NCI-H2171 treated with DMSO at 0.1 percent for 48 hours (cell line): ENCODE results near the gene TMEM229B.
"Not testable (repeated sequence)": the region's sequence is repeated elsewhere in the genome, so short reads cannot be mapped to it uniquely, and the experiment has no call there.

Experiments
- DNase-seq: peaks from one replicate; lab custom pipeline; 2025; lab: John Stamatoyannopoulos, UW

TMEM229B gene

DNA sequence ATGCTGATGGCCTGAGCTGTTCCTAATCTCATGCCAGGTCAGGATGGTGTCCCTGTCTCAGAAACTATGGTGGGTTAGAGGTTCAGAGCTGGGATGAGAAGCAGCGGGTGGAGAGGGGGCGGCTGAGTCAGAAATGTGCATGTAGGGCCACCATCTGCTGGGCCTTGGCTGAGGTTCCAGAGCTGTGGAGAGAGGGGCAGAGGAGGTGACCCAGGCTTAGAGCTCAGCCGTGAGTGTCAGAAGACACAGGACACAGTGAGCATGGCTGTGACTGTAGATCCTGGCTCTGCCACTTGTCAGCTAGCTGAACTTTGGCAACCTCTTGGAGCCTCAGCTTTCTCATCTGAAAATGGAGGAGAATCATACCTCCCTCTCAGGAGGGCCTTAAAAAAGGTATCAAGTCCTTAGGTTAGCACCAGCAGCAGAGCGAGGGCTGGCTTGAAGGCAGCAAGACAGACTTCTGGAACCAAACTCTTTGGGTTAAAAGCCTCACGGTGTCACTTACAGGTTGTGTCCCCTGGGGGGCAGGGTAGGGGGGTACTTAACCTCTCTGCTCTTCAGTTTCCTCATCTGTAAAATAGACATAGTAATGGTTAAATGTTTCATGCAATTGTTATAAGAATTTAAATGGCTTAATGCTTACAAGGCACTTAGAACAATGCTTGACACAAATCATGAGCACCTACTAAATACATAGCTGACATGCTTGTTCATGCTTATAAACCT is 34.8 kb downstream of the TMEM229B start:
- no peak for DNase-seq

DNA sequence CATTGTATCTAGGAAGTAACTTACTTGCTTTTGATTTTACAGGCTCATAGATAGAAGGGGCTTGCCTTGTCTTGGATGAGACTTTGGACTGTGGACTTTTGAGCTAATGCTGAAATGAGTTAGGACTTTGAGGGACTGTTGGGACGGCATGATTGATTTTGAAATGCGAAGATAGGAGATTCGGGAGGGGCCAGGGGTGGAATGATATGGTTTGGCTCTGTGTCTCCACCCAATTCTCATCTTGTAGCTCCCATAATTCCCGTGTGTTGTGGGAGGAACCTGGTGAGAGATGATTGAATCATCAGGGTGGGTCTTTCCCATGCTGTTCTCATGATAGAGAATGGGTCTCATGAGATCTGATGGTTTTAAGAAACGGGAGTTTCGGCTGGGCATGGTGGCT is 36.9 kb downstream of the TMEM229B start:
- DNase-seq = not testable (repeated sequence)

DNA sequence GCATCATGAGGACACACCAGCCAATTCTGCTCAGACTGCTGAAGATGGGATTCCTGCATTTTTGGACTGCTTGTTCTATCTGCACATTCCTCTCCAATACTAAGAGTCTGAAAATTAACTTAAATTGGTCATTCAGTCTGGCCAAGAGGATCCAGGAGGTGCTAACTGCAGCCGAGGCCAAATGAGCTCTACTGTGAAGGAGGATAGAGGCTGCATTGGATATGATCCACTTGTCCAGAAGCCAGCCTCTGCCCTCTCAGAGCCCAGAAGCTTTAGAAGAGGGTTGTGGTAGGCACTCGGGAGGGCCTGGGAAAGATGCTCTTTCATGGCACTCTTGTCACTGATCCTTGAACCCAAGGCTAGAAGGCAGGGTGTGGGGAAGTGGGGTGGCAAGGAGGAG is 39.4 kb downstream of the TMEM229B start:
- no peak for DNase-seq

DNA sequence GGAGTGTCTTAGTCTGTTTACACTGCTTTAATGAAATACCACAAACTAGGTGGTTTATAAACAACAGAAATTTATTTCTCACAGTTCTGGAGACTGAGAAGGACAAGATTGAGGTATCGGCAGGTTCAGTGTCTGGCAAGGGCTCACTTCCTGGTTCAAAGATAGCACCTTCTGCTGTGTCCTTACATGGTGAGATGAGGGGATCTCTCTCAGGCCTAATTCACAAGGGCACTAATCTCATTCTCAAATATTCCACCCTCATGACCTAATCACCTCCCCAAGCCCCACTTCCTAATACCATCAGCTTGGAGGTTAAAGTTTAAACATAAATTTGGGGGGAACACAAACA is 41.5 kb downstream of the TMEM229B start:
- DNase-seq = no peak

DNA sequence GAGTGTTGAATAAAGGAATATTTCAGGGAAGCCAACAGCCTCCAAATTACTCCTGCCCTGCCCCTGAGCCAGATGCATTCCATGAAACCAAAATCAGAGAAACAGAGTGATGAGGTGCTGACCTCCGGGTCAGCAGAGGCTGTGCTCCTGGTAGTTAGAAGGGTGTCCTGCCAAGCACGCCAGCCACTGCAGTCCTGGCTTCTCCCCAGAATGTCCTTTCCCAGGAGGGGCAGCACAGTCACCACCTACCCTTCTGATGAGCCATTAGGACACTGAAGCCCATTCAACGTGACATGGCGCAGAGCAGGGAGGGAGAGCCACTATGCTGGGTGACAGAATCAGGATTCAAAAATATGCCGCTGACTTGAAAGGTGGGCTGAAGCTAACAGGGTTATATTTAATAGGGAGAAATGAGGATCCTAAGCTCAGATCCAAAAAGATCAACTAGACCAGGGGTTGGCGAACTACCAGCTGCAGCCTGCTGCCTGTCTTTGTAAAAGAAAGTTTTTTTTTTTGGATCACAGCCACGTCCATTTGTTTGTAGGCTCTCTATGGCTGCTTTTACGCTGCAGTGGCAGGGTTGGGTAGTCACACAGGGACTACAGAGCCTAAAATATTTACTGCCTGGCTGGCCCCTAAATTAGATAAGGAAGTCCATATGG is 42.0 kb downstream of the TMEM229B start:
- DNase-seq = peak; percentile 73

DNA sequence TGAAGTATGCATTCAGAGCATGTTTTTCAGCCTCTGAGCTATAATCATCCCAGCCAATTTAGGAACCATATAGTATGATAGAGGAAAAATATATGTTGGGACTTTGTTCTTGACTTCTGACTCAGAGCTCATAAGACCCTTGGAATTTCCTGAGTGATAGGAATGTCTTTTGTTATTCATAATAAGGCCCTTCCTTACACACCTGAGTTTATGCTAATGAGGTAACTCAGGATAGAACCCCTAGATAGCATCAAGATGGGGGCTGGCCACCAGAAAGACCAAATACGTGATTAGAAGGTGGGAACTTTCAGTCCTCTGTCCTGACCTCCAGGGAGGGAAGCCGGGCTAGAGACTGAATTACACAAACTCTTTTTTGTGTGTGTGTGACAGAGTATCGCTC is 44.1 kb downstream of the TMEM229B start:
- no peak for DNase-seq

DNA sequence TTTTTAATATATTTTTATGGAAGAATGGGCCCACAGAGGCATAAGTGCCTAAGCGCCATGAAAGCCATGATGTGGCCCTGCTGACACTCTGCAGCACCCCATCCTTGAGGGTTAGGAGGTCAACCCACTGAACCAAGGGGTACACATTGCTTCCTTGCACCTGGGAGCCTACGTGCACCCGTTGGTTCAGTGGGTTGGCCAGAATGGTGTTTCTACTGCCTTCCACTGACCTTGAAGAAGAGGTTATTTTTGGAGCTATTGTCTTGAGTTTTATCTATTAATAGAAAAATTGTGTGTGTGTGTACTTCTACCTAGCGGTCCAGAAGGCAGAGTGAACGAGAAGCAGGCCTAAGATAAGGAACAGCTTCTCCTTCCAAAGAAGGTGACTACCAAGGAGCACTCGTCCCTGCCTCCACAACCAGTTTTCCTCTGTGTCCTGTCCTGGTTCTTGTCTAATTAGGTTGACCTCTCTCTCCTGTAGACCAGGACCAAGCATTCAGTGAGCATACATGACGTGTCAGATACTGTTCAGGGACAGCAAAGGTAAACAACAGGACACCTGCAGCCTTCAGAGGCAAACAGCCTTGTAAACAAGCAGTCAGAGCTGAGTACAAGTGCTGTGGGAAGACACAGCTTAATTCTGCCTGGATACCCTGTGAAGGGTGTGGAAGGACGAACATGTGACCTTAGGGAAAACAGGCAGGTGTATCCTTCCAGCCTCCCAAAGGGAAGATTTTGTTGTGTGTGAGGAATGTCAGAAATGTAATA is 46.2 kb downstream of the TMEM229B start:
- peak; percentile 19 for DNase-seq

DNA sequence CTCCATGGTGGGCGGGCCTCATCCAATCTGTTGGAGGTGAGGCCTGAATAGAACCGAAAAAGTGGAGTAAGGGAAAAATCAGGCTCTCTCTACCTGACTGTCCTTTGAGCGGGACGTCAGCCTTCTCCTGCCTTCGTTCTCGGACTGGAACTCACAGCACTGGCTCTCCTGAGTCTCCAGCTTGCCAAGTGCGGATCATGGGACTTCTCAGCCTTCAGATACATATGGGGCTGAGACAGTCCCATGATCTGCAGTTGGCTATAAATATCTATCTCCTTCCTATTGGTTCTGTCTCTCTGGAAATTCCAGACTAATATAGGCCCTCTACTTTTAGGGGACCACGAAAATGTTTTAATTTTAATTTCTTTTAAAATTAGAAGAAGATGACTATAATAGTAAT is 46.8 kb downstream of the TMEM229B start:
- no peak for DNase-seq

DNA sequence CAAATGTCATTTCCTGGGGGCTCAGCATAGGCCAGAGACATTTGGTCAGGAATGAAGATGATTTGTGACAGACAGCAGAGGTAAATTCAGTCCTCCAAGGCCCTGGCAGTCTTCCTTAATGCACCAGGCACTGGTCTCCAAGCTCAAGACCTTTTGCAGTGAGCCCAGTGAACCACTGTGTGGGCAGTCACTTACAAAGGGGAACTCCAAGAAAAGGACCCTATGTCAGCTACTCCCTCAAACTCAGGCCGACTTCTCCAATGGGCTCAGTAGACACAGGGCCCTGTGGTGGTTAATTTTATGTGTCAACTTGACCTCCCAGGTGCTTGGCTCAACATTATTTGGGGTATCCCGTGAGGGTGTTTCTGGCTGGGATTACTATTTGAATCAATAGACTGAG is 47.3 kb downstream of the TMEM229B start:
- DNase-seq = no peak

DNA sequence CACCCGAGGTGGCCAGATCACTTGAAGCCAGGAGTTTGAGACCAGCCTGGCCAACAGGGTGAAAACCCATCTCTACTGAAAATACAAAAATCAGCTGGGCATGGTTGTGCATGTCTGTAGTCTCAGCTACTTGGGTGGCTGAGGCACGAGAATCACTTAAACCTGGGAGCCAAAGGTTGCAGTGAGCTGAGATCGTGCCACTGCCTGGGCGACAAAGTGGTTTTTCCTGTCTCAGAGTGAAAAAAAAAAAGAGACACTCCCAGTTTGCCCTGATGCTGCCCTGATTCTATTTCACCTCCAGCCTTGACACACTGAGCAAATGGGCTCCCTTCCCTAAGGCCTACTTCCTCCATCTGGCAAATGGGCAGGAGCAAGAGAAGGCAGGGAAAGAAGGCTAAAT is 48.0 kb downstream of the TMEM229B start:
- peak; percentile 79 for DNase-seq

DNA sequence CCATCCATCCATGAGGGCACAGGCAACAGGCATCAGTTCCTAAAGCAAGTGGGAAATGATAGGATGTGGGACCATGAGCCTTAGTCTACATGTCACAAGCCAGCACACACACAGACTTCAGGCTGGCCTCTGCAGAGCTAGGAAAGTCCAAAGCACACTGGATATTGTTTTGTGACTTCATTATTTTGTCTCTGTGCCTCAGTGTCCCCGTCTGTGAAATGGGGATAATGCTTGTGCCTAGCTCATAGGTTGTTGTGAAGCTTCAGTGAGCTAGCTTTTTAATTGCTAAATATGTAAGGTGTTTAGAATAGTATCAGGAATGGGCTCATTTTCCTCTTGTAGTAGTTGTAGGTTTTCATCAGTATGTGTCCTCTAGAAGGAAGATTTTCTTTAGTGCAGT is 49.6 kb downstream of the TMEM229B start:
- DNase-seq = no peak

DNA sequence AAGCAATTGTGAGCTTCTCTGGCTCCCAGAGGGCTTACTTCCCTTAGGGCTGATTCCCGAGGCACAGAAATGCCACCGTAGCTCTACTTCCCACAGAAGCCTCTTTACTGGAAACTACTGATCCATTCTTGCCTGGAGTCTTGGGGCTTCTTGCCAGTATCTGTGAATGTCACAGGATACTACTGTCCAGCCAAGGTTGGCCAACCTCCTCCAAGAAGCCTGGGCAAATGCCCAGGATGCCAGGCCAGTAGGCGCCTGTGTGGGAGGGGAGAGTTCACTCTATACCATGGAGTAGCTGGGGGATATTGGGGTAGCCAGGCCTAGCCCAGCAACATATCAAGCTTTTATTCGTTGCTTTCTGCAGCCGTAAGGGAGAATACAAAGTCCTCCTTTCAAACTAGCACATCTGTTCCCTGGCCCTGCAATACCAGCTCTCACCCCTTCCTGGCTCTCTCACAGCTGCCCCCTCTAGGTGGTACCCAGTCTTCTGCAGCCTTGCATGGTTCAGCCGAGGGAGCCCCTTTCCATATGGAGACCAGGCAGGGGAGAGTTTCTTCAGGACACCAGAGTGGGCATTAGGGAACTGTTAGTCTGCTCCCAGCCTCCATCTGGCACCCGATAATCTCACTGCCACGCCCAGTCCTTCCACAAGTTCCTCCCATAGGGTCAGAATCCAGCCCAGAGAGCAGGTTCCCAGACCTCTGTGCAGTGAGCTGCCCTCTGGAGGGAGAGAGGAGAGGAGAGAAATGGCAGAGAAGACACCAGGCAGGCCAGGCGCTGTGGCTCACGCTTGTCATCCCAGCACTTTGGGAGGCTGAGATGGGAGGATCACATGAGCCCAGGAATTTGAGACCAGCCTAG is 52.3 kb downstream of the TMEM229B start:
- DNase-seq = no peak

DNA sequence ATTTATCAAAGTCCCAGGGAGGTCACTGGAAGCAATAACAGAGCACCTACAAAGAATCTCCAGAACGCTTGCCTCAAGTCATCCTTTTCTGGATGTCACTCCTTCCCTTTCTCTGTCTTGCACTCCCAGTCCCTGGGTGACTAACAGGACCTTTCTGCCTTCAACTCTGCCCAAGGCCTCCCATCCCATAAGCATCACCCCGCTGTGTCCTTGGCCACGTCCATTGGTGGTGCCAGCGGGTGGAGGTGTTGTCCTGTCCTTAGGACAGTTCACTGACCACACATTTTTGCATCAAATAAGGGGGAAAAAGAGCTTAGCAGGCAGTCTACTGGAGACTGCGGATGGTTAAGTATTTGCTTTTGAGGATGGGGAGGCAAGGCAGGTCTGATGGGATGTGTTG is 52.9 kb downstream of the TMEM229B start:
- no peak for DNase-seq

DNA sequence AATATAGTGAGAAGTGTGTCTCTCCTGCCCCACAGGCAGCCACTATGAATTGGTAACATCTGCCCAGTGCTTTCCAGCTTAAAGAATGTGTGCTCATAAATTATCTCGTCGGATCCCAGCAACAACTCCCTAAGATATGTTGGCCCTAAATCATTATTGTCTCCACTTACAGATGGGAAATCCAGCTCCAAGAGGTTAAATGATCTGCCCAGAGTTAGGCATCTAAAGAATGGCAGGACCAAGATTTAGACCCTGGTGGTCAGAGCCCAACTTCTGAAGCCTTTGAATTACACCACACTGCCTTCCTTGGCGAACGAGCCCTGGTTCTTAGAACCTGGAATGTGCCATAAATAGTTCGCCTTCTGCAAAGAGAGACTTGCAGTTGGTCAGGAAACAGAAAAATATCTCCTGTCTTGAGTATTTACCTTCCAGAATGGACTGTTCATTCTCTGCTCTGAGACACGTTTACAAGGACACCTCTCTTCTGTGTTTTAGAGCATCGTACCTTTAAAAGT is 56.4 kb downstream of the TMEM229B start:
- no peak for DNase-seq

DNA sequence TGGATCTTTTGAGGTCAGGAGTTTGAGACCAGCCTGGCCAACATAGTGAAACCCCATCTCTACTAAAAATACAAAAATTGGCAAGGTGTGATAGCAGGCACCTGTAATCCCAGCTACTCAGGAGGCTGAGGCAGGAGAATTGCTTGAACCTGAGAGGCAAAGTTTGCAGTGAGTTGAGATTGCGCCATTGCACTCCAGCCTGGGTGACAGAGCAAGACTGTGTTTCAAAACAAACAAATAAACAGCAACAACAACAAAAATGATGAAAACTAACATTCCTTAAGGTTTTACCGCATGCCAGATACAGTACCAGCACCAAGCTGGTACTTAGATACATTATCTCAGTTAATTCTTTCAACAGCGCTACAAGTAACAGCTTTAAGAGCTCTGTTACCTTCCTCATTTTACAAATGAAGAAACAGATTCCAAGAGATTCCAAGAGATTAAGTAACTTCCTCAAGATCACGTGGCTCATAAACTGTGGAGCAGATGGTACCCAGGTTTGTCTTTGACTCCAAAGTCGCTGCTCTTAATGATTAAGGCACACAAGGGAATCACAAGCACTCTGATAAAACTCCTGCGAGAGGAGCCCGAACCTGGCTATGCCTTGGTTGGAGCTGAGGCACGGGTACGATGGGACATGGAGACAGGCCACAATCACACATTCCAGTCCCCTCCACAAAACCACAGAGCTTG is 58.9 kb downstream of the TMEM229B start:
- DNase-seq = peak; percentile 79

DNA sequence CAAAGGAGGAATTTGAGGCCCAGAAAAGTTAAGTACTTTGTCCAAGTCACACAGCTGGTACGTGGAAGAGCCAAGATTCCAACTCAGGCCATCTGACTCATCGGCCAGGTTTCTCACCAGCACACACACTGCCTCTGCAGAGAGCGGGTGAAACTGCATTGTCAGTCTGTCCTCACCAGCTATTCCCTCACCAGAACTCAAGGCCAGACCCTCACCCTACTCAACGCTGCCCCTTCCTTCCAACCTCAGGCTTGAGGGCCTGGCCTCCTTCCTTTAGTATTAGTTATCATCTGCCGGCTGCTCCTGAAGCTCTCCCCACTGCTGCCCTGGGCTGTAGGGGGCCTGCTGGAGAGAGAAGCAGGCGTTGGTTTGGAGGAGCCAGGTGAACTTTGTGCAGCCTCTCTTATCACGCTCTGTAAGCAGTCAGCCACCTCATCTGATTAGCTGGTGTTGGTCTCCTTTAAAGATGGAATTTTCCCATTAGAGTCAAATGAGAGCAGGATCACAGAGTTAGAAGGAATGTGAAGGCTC is 60.0 kb downstream of the TMEM229B start:
- no peak for DNase-seq

DNA sequence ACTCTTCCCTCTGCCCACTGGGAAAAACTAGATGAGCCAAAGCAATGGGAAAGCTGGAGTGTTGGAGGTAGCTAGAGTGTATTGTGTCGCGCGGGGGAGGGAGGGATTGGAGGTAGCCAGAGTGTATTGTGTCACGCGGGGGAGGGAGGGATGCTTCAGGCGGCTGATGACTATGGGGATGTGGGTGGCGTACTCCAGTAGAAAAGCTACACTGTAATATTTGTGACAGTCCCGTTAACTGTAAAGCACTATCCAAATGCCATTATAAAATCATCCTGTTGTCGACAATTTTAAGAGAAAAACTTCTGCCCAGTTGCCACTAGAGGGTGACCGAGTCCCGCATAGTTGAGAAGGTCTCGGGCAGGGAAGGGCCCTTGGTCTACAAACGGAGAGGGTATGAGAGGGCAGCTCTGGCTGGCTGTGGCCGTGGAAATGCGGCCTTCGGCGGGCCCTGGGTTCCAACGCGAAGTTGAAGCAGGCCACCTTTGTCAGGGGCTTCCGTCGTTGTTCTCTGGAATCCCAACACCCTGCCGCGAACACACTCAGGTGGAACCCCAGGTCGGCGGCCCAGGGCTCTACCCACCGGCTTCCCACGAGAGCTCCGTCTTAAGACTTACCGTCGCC is 61.4 kb downstream of the TMEM229B start:
- peak; percentile 85 for DNase-seq

DNA sequence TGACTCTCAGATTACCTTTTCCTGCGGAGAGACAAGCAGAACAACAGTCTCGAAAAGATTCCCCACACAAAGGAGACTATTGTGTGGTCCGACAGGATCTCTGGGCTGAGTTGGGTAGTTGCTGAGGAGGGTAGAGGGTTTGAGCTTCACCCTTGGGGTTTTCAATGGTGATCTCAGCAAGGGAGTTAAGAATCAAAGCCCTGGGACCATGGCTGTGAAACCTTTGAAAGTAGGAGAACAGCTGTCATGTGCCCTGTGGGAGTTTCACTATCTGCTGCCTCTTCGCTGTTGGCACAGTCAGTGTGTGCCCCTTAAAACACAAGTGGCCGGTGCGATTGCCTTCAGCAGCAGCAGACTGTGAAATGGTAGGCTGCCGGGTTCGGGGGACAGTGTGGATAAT is 62.4 kb downstream of the TMEM229B start:
- DNase-seq = peak; percentile 49

DNA sequence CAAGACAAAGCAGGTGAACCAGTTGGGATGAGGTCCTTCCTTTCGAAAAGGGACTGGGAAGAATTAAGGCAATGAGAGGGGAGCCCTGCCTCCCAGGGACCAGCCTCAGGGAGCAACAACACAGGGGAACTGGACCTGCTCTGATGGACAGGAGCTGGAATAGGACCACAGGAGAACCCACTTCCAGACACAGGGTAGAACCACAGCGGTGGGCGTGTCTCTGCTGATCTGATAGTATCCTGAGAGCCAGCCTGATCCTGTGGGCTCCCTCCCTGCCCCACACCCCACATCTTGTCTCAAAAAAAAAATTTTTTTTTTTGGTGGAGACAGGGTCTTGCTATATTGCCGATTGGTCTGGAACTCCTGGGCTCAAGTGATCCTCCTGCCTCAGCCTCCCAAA is 62.9 kb downstream of the TMEM229B start:
- DNase-seq = no peak

DNA sequence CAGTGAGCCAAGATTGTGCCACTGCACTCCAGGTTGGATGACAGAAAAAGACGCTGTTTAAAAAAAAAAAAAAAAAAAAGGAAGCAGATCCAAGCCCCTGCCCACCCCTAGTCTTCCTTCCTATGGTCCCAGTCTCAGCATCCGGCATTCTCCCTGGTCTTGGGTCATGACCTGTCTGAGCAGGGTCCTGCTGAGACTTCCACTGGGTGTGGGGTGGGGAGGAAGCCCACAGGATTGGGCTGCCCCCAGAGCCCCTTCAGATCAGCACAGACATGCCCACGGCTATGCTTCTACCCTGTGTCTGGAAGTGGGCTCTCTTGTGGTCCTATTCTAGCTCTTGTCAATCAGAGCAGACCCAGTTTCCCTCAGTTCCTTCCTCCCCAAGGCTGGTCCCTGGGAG is 64.0 kb downstream of the TMEM229B start:
- DNase-seq = no peak

DNA sequence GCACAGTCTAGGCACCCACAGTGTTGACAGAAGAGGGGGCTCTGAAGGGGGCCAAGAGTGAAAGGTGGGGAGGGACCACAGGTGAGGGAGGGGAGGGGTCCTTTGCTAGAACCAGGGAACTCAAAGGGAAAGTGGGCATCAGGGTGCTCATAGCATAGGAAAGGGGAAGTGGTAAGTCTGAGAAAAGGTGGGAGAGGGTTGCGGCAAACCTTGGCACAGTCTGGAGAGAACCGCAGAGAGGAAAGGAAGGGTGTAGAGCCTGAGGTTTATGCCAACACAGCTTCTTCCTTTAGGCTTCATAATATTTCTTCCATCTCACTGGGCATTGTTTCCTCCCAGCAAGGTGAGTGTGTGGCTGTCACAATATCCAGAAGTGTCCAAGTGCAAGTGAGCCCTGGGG is 65.1 kb downstream of the TMEM229B start:
- no peak for DNase-seq
